Nephron progenitor cell (in vitro differentiated cells): ENCODE results near the gene LGALS12.

Source experiments
- DNase-seq: peaks from one replicate; pipeline ENCODE4 v3.0.0; 2021
- H3K27ac Mint-ChIP-seq: 2 replicates; pipeline ENCODE4 v1.8.0; 2021; ENCODE audit warnings: mild to moderate bottlenecking, moderate library complexity, mixed read lengths
- H3K27me3 Mint-ChIP-seq: 2 replicates; pipeline ENCODE4 v1.8.0; 2021; ENCODE audit warnings: mild to moderate bottlenecking, low read depth, mixed read lengths; ENCODE audit not compliant: poor library complexity
- H3K36me3 Mint-ChIP-seq: 2 replicates; pipeline ENCODE4 v1.8.0; 2021; ENCODE audit warnings: low read depth, mixed read lengths
- H3K4me1 Mint-ChIP-seq: 2 replicates; pipeline ENCODE4 v1.8.0; 2021; ENCODE audit warnings: mixed read lengths
- H3K4me3 Mint-ChIP-seq: 2 replicates; pipeline ENCODE4 v1.8.0; 2021; ENCODE audit warnings: mild to moderate bottlenecking, moderate library complexity, mixed read lengths
- H3K9me3 Mint-ChIP-seq: 2 replicates; pipeline ENCODE4 v1.8.0; 2021; ENCODE audit warnings: mild to moderate bottlenecking, moderate library complexity, mixed read lengths
- CTCF ChIP-seq: fragments of 200-600 bp; sonication (generic); IDR thresholded peaks from 2 replicates; pipeline ENCODE4 v1.5.0; 2021; ENCODE audit warnings: antibody characterized with exemption

Gene LGALS12

GRCh38 chr11:63563201-63564055 is 57.5 kb downstream of the LGALS12 start, which contains the start of gene PLAAT2:
Gene PLAAT2 (minus strand): TSS chr11:63563379. CDS start chr11:63563324, 55 bp downstream.
- Mint-ChIP-seq H3K4me3 (no peak within 1 kb of the TSS), H3K4me1 (peaks cover 28% of the 10 kb centered on the region), H3K27ac (no peak within 1 kb of the TSS), H3K36me3 (no peaks in the 10 kb centered on the region), H3K9me3 (no peaks in the 10 kb centered on the region), H3K27me3 (peaks cover 5% of the 10 kb centered on the region)
- no peak for DNase-seq
- TF ChIP-seq CTCF = no peak

GRCh38 chr11:63564056-63564774 is 58.3 kb downstream of the LGALS12 start:
- Mint-ChIP-seq H3K27ac (no peak overlapping the region), H3K9me3 (no peaks in the 10 kb centered on the region), H3K4me1 (peaks cover 28% of the 10 kb centered on the region), H3K36me3 (no peaks in the 10 kb centered on the region), H3K27me3 (peaks cover 4% of the 10 kb centered on the region), H3K4me3 (no peak overlapping the region)
- no peak for DNase-seq
- no peak for TF ChIP-seq CTCF

GRCh38 chr11:63564784-63565350 is 59.0 kb downstream of the LGALS12 start:
- Mint-ChIP-seq H3K4me3 (no peak overlapping the region), H3K36me3 (no peaks in the 10 kb centered on the region), H3K4me1 (peaks cover 28% of the 10 kb centered on the region), H3K27me3 (peaks cover 6% of the 10 kb centered on the region), H3K27ac (no peak overlapping the region), H3K9me3 (no peaks in the 10 kb centered on the region)
- no peak for TF ChIP-seq CTCF
- no peak for DNase-seq
